GM19351 (cell line): Measurements from ENCODE around the gene TMEM190.
"Not testable (repeated sequence)": the region's sequence is repeated elsewhere in the genome, so short reads cannot be mapped to it uniquely, and the experiment has no call there.

Experiments used
- ATAC-seq: cut with Tn5 transposase; IDR thresholded peaks from one replicate; pipeline ENCODE4 v1.9.1; 2021; ENCODE audit warnings: mild to moderate bottlenecking, moderate library complexity; ENCODE audit not compliant: unreplicated experiment

Gene TMEM190

GRCh38 chr19:55418185-55418584 is 41.6 kb downstream of the TMEM190 start:
- no peak for ATAC-seq

DNA sequence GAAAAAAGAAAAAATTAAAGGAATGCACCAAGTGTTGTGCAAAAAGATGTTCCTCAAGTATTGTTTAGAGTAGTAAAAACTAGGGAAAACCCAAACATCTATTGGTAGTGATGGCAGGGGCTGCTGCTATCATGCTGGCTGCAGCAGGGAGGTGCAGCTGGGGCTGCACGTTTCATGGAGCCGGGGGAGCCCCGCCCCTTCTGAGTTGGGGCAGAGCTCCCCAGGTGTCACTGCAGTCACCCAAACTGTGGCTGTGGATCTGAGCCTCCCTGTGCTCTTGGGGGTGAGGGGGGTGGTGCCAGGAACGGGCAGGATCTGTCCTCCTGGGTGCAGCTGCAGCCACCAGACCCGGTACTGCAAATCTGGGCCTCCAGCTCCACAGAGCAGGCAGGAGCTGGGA is 42.5 kb downstream of the TMEM190 start:
- ATAC-seq: no peak

DNA sequence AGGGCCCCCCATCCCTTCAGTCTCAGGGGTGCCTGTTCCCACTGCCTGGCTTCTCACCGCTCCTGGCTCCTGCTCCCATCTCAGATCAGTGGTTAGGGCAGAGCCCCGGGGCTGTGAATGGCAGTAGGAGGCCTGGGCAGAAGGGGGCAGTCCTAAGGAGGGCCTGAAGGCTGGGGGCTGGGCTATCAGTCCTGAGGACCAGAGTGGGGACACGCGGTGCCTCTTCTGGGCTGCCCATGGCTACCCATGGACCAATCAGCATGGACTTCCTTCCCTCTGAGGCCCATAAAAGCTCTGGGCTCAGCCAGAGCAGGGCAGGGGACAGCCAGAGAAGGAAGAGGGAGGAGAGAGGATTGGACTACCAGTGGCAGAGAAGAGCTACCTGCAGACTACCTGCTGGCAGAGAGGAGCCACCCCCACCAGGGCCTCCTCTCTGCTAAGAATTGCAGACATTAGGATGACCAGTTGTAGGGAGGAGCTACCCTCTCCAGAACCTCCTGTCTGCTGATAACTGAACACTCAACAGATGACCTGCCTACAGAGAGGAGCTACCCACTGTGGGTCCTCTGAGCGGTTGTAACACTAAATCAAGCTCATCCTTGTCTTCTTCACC is 43.1 kb downstream of the TMEM190 start:
- ATAC-seq: no peak

DNA sequence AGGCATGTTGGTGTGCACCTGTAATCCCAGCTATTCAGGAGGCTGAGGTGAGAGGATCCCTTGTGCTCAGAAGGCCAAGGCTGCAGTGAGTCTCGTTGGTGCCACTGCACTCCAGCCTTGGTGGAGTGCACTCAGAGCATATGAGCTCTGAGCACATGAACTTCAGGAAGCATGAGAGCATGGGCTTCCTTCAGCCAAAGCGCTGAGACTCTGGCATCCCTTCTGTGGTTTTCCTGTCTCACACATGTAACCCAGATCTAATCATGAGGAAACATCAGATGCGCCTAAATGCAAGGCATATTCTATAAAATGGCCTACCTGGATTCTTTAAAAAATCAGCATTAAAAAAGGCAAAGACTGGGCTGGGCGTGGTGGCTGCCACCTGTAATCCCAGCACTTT is 44.7 kb downstream of the TMEM190 start:
- not testable (repeated sequence) for ATAC-seq

DNA sequence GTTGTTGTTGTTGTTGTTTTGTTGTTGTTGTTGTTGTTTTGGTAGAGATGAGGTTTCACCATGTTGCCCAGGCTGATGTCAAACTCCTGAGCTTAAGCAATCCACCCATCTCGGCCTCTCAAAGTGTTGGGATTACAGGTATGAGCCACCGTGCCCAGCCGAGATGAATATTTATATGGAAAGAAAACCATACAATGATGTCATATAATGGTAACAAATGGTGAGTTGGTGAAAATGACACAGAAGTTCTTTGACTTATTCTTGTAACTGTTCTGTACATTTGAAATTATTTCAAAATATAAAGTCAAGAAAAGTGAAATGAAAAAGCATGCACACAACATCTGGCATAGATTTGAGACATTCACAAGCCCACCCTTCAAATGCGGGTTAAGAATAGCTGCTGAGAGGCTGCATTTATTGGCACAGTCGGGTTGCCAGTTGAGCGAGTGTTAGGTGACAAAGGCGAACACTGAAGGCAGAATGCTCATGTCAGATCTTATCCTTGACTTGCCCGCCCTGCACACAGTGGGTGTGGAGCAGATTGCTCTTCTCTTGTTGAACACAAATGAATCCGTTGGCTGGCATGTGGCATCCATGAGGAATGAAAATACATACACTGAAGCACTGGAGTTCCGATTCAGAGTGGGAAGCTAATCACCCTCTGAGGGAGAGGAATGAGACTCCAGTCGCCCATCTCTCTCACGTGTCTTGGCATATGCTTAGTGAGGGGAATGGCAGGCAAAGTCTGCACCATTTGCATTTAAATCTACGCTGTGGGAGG is 46.8 kb downstream of the TMEM190 start:
- no peak for ATAC-seq

- no peak for ATAC-seq
Measured at GRCh38 chr19:55424518-55424917, 47.9 kb downstream of the TMEM190 start.

- no peak for ATAC-seq
Measured at GRCh38 chr19:55426042-55426441, 49.4 kb downstream of the TMEM190 start.
